GM12878 (cell line): ENCODE measurements around the gene NSFL1C. TPM values are rescaled to one million over a fixed set of nuclear protein-coding genes. Genes with fewer than 3 reads are reported as not detected.

ENCODE experiments used
- ASH2L ChIP-seq: fragments of 300-600, 200-600 bp; sonication (generic); IDR thresholded peaks from 2 replicates; pipeline ENCODE4 v1.6.1; 2017; ENCODE audit warnings: low read depth, mild to moderate bottlenecking, borderline replicate concordance
- BACH1 ChIP-seq: fragments of 450-650 bp; IDR thresholded peaks from 2 replicates; pipeline ENCODE4 v1.6.1; 2017; ENCODE audit warnings: mild to moderate bottlenecking, borderline replicate concordance
- CBFB ChIP-seq: IDR thresholded peaks from 2 replicates; pipeline ENCODE4 v1.6.1; 2016; ENCODE audit warnings: antibody characterized with exemption, low read depth
- FOS ChIP-seq: IDR thresholded peaks from 3 replicates; pipeline ENCODE4 v1.6.1; 2011; ENCODE audit warnings: borderline replicate concordance; ENCODE audit not compliant: insufficient read length; ENCODE audit errors: extremely low read depth
- HDAC6 ChIP-seq: fragments of 200-600 bp; sonication (generic); IDR thresholded peaks from one replicate; pipeline ENCODE4 v1.8.0; 2017; ENCODE audit warnings: antibody characterized with exemption; ENCODE audit not compliant: unreplicated experiment
- KLF5 ChIP-seq: fragments of 450-650 bp; IDR thresholded peaks from 2 replicates; pipeline ENCODE4 v1.6.1; 2014; ENCODE audit warnings: mild to moderate bottlenecking; ENCODE audit not compliant: partially characterized antibody
- POLR2A ChIP-seq: IDR thresholded peaks from 2 replicates; pipeline ENCODE4 v1.6.1; 2011; ENCODE audit warnings: low read depth, mild to moderate bottlenecking, low read length
- PRDM15 ChIP-seq: fragments of 450-650 bp; formaldehyde crosslinking; IDR thresholded peaks from 2 replicates; pipeline ENCODE4 v1.4.0; 2020; ENCODE audit warnings: mild to moderate bottlenecking, moderate library complexity
- RCOR1 ChIP-seq: conservative IDR thresholded peaks from 2 replicates; pipeline ENCODE4 v1.6.1; 2012; ENCODE audit warnings: low read depth, low read length, improper control_type of control experiment
- RUNX3 ChIP-seq: IDR thresholded peaks from 2 replicates; pipeline ENCODE4 v1.6.1; 2012; ENCODE audit warnings: low read length, inconsistent platforms
- SIX5 ChIP-seq: IDR thresholded peaks from 2 replicates; pipeline ENCODE4 v1.6.1; 2011; ENCODE audit warnings: mild to moderate bottlenecking, low read depth, low read length, moderate library complexity; ENCODE audit not compliant: severe bottlenecking
- SMC3 ChIP-seq: IDR thresholded peaks from 2 replicates; pipeline ENCODE4 v1.6.1; 2011; ENCODE audit warnings: low read length, improper control_type of control experiment, borderline replicate concordance
- SUPT20H ChIP-seq: IDR thresholded peaks from 2 replicates; pipeline ENCODE4 v1.6.1; 2011; ENCODE audit warnings: low read depth, mild to moderate bottlenecking, low read length, moderate library complexity, borderline replicate concordance; ENCODE audit not compliant: control insufficient read depth
- TAF1 ChIP-seq: IDR thresholded peaks from 2 replicates; pipeline ENCODE4 v1.6.1; 2011; ENCODE audit warnings: mild to moderate bottlenecking, low read depth, low read length, borderline replicate concordance
- TARDBP ChIP-seq: IDR thresholded peaks from 2 replicates; pipeline ENCODE4 v1.6.1; 2016; ENCODE audit warnings: borderline replicate concordance
- ZBED1 ChIP-seq: IDR thresholded peaks from 2 replicates; pipeline ENCODE4 v1.6.1; 2016; ENCODE audit warnings: borderline replicate concordance
- ZNF207 ChIP-seq: fragments of 450-650 bp; IDR thresholded peaks from 2 replicates; pipeline ENCODE4 v1.6.1; 2014; ENCODE audit warnings: antibody characterized with exemption, mild to moderate bottlenecking, borderline replicate concordance
- polyA plus RNA-seq, 11 experiments: library from polyadenylated mRNA; depleted of rRNA in 4 of 11; unstranded in 6 of 11; stranded (reverse) in 5 of 11; fragments of >200 nt; fragmentation: Nextera tagmentation in 4 of 11; fragmentation: Illumina TruSeq in 1 of 11; extraction: Ambion mirVana in 4 of 11; extraction: Trizol in 1 of 11; gene quantifications; 1 replicate in 1 of 11; 2 replicates in 10 of 11; pipeline versions ENCODE4 v1.2.1 to v1.2.3, GENCODE V29; 2011 to 2016; ENCODE audit warnings: inconsistent platforms in 2 of 11, missing spikeins in 2 of 11, low read depth in 1 of 11
- total RNA-seq, 4 experiments: library from RNA; depleted of rRNA in 3 of 4; stranded (reverse); fragments of >200 nt in 3 of 4; fragmentation: Illumina TruSeq in 1 of 4; extraction: Trizol in 1 of 4; gene quantifications; 2 replicates each; pipeline versions ENCODE4 v1.2.1 to v1.2.3, GENCODE V29; 2013 to 2021
- TF ChIP-seq, protein P1 (sequence below): fragments of 450-650 bp; IDR thresholded peaks from 2 replicates; pipeline ENCODE4 v1.6.1; 2017; ENCODE audit warnings: mild to moderate bottlenecking
- TF ChIP-seq, protein P2 (sequence below): fragments of 450-650 bp; IDR thresholded peaks from 2 replicates; pipeline ENCODE4 v1.6.1; 2017; ENCODE audit warnings: mild to moderate bottlenecking, moderate library complexity

The NSFL1C gene
- total and polyA plus RNA-seq, 10 of the 15 experiments (the other 5 are each of a cell fraction or from before 2014, with no cell fraction given): 21.5 to 100 (median 38.1) TPM

GRCh38 chr20:1392693-1393506 lies 73.7 kb downstream of the NSFL1C start, which contains the start of gene FKBP1A (continued):
- TF ChIP-seq, protein P1, sequence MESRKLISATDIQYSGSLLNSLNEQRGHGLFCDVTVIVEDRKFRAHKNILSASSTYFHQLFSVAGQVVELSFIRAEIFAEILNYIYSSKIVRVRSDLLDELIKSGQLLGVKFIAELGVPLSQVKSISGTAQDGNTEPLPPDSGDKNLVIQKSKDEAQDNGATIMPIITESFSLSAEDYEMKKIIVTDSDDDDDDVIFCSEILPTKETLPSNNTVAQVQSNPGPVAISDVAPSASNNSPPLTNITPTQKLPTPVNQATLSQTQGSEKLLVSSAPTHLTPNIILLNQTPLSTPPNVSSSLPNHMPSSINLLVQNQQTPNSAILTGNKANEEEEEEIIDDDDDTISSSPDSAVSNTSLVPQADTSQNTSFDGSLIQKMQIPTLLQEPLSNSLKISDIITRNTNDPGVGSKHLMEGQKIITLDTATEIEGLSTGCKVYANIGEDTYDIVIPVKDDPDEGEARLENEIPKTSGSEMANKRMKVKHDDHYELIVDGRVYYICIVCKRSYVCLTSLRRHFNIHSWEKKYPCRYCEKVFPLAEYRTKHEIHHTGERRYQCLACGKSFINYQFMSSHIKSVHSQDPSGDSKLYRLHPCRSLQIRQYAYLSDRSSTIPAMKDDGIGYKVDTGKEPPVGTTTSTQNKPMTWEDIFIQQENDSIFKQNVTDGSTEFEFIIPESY: no peak
- TF ChIP-seq SIX5: peak; percentile 79
- no peak for TF ChIP-seq SUPT20H
- no peak for TF ChIP-seq SMC3
- TF ChIP-seq CBFB: no peak
- no peak for TF ChIP-seq HDAC6
- no peak for TF ChIP-seq ZNF207
- peak; percentile 68 for TF ChIP-seq BACH1
- no peak for TF ChIP-seq RCOR1
- TF ChIP-seq ASH2L: no peak
- TF ChIP-seq KLF5: no peak
- peak; percentile 61; the same call in 1 of the 2 replicates for TF ChIP-seq TARDBP
- TF ChIP-seq PRDM15: no peak
- TF ChIP-seq, protein P2, sequence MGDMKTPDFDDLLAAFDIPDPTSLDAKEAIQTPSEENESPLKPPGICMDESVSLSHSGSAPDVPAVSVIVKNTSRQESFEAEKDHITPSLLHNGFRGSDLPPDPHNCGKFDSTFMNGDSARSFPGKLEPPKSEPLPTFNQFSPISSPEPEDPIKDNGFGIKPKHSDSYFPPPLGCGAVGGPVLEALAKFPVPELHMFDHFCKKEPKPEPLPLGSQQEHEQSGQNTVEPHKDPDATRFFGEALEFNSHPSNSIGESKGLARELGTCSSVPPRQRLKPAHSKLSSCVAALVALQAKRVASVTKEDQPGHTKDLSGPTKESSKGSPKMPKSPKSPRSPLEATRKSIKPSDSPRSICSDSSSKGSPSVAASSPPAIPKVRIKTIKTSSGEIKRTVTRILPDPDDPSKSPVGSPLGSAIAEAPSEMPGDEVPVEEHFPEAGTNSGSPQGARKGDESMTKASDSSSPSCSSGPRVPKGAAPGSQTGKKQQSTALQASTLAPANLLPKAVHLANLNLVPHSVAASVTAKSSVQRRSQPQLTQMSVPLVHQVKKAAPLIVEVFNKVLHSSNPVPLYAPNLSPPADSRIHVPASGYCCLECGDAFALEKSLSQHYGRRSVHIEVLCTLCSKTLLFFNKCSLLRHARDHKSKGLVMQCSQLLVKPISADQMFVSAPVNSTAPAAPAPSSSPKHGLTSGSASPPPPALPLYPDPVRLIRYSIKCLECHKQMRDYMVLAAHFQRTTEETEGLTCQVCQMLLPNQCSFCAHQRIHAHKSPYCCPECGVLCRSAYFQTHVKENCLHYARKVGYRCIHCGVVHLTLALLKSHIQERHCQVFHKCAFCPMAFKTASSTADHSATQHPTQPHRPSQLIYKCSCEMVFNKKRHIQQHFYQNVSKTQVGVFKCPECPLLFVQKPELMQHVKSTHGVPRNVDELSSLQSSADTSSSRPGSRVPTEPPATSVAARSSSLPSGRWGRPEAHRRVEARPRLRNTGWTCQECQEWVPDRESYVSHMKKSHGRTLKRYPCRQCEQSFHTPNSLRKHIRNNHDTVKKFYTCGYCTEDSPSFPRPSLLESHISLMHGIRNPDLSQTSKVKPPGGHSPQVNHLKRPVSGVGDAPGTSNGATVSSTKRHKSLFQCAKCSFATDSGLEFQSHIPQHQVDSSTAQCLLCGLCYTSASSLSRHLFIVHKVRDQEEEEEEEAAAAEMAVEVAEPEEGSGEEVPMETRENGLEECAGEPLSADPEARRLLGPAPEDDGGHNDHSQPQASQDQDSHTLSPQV: no peak
- TF ChIP-seq TAF1: peak; percentile 52; the same call in 1 of the 2 replicates
- no peak for TF ChIP-seq FOS
- peak; percentile 42; the same call in 1 of the 2 replicates for TF ChIP-seq RUNX3
- no peak for TF ChIP-seq ZBED1
- TF ChIP-seq POLR2A: peak; percentile 91
